Fibroblast of lung (primary cell): ENCODE data around the gene FAM83E. TPM values are rescaled to one million over a fixed set of nuclear protein-coding genes. Genes with fewer than 3 reads are reported as not detected.

Experiments
- DNase-seq, 2 donors: peaks; one replicate each; pipeline versions ENCODE4 v3.0.0 to v3.0.0-alpha.2; 2010; ENCODE audit warnings: low read depth in 2 of 2
- H2AFZ ChIP-seq: 2 replicates; pipeline ENCODE4 v1.5.1; 2012; ENCODE audit warnings: low read length, control low read depth, inconsistent platforms
- H3K27ac ChIP-seq: 2 replicates; pipeline ENCODE4 v1.5.1; 2011; ENCODE audit warnings: low read length, control low read depth; ENCODE audit not compliant: insufficient read depth
- H3K27me3 ChIP-seq: 2 replicates; pipeline ENCODE4 v1.5.1; 2011; ENCODE audit warnings: mild to moderate bottlenecking, low read length; ENCODE audit not compliant: control insufficient read depth, insufficient read depth
- H3K36me3 ChIP-seq: 2 replicates; pipeline ENCODE4 v1.5.1; 2011; ENCODE audit warnings: low read length; ENCODE audit not compliant: control insufficient read depth, insufficient read depth
- H3K4me1 ChIP-seq: 2 replicates; pipeline ENCODE4 v1.5.1; 2011; ENCODE audit warnings: low read length; ENCODE audit not compliant: control insufficient read depth, insufficient read depth; ENCODE audit errors: extremely low read depth
- H3K4me2 ChIP-seq: 2 replicates; pipeline ENCODE4 v1.5.1; 2011; ENCODE audit warnings: low read length, control low read depth; ENCODE audit not compliant: insufficient read depth; ENCODE audit errors: extremely low read depth
- H3K4me3 ChIP-seq, 4 experiments: fragments of 200-600 bp in 1 of 4; sonication (generic) in 1 of 4; replicated peaks in 1 of 4; 2 replicates each; pipeline ENCODE4 v1.5.1; 2011 to 2016; ENCODE audit warnings: low read length in 4 of 4, low read depth in 3 of 4, mild to moderate bottlenecking in 3 of 4, control low read depth in 2 of 4, inconsistent platforms in 1 of 4, mixed read lengths in 1 of 4; ENCODE audit not compliant: insufficient read depth in 1 of 4; ENCODE audit errors: control extremely low read depth in 1 of 4
- H3K79me2 ChIP-seq: 2 replicates; pipeline ENCODE4 v1.5.1; 2012; ENCODE audit warnings: mild to moderate bottlenecking, low read length, inconsistent platforms; ENCODE audit not compliant: control insufficient read depth, insufficient read depth
- H3K9ac ChIP-seq: 2 replicates; pipeline ENCODE4 v1.5.1; 2011; ENCODE audit warnings: mild to moderate bottlenecking, low read length, control low read depth; ENCODE audit not compliant: insufficient read depth
- H3K9me3 ChIP-seq: 2 replicates; pipeline ENCODE4 v1.5.1; 2012; ENCODE audit warnings: low read depth, low read length; ENCODE audit not compliant: control insufficient read depth, insufficient read depth
- H4K20me1 ChIP-seq: 2 replicates; pipeline ENCODE4 v1.5.1; 2011; ENCODE audit warnings: low read length; ENCODE audit not compliant: control insufficient read depth, insufficient read depth; ENCODE audit errors: extremely low read depth
- CTCF ChIP-seq, 2 donors: IDR thresholded peaks in 1 of 2; conservative IDR thresholded peaks in 1 of 2; 1 replicate in 1 of 2; 2 replicates in 1 of 2; pipeline ENCODE4 v1.5.1; 2011 to 2012; ENCODE audit warnings: low read length in 2 of 2, control low read depth in 1 of 2, inconsistent platforms in 1 of 2, low read depth in 1 of 2, mild to moderate bottlenecking in 1 of 2
- EZH2 ChIP-seq: IDR thresholded peaks from 2 replicates; pipeline ENCODE4 v1.5.1; 2012; ENCODE audit warnings: low read length, control low read depth, mild to moderate bottlenecking; ENCODE audit errors: missing control alignments
- polyA plus RNA-seq, 2 donors: library from polyadenylated mRNA; depleted of rRNA in 1 of 2; stranded (reverse) in 1 of 2; unstranded in 1 of 2; fragments of >200 nt; gene quantifications; 2 replicates each; pipeline ENCODE4 v1.2.1, GENCODE V29; 2011 to 2012; ENCODE audit warnings: missing spikeins in 1 of 2
- total RNA-seq: library from RNA; depleted of rRNA; stranded (reverse); fragments of >200 nt; gene quantifications from 2 replicates; pipeline ENCODE4 v1.2.1, GENCODE V29; 2014

The FAM83E gene
- total and polyA plus RNA-seq, 2 donors (not counting 1 experiment from before 2014, with no cell fraction given), result 0.50 TPM; not detected in 1

- DNase-seq, result peak; percentile 97
- H3K4me3 ChIP-seq, result peak overlapping the region; percentile 48 to 77 (median 55)
- peak overlapping the region; percentile 59 for H3K9ac ChIP-seq
- H2AFZ ChIP-seq, result peak overlapping the region; percentile 85
- H3K79me2 ChIP-seq, result peaks cover 2% of the 10 kb centered on the region
- peak overlapping the region; percentile 67 for H3K27ac ChIP-seq
- no peaks in the 10 kb centered on the region for H3K27me3 ChIP-seq
- H3K9me3 ChIP-seq, result no peaks in the 10 kb centered on the region
- H4K20me1 ChIP-seq, result no peaks in the 10 kb centered on the region
- H3K4me1 ChIP-seq, result peaks cover 7% of the 10 kb centered on the region
- H3K4me2 ChIP-seq, result peak overlapping the region; percentile 97
- peaks cover 2% of the 10 kb centered on the region for H3K36me3 ChIP-seq
- TF ChIP-seq EZH2 (no peak), CTCF (conservative IDR thresholded peaks at IDR 0.05 in 1 of 2, IDR thresholded peaks at IDR 0.05 in 1 of 2; ENCODE audit: low read depth in 1 of 2, low read length in 2 of 2) (no peak)
These were observed 9.3 kb upstream of the FAM83E start for GRCh38 chr19:48624067-48624594.

GRCh38 chr19:48623556-48624066, 8.7 kb upstream of the FAM83E start:
- no peak for DNase-seq
- Histone ChIP-seq H3K9ac (peak overlapping the region; percentile 44), H3K4me2 (peak overlapping the region; percentile 97), H4K20me1 (no peaks in the 10 kb centered on the region), H2AFZ (peak overlapping the region; percentile 85), H3K9me3 (no peaks in the 10 kb centered on the region), H3K4me3 (peak overlapping the region; percentile 38 to 77 (median 48)), H3K36me3 (peaks cover 2% of the 10 kb centered on the region), H3K27me3 (no peaks in the 10 kb centered on the region), H3K27ac (peak overlapping the region; percentile 67), H3K4me1 (peaks cover 7% of the 10 kb centered on the region), H3K79me2 (peaks cover 6% of the 10 kb centered on the region)
- no peak for TF ChIP-seq CTCF (conservative IDR thresholded peaks at IDR 0.05 in 1 of 2, IDR thresholded peaks at IDR 0.05 in 1 of 2; ENCODE audit: low read depth in 1 of 2, low read length in 2 of 2)
- no peak for TF ChIP-seq EZH2

GRCh38 chr19:48619692-48620585, 5.1 kb upstream of the FAM83E start:
- H3K36me3 ChIP-seq, result peaks cover 25% of the 10 kb centered on the region
- H3K4me2 ChIP-seq, result peak overlapping the region; percentile 94
- H3K9me3 ChIP-seq, result no peaks in the 10 kb centered on the region
- H3K27me3 ChIP-seq, result no peaks in the 10 kb centered on the region
- no peak for TF ChIP-seq EZH2
- no peak for TF ChIP-seq CTCF (conservative IDR thresholded peaks at IDR 0.05 in 1 of 2, IDR thresholded peaks at IDR 0.05 in 1 of 2; ENCODE audit: low read depth in 1 of 2, low read length in 2 of 2)
- peaks cover 2% of the 10 kb centered on the region for H4K20me1 ChIP-seq
- H3K27ac ChIP-seq, result peak overlapping the region; percentile 88
- peak overlapping the region; percentile 78 for H3K9ac ChIP-seq
- H2AFZ ChIP-seq, result peak overlapping the region; percentile 65
- peak overlapping the region; percentile 58 to 94 (median 72) for H3K4me3 ChIP-seq
- peaks cover 37% of the 10 kb centered on the region for H3K79me2 ChIP-seq
- peak in 1 of 2 donors; percentile 48 for DNase-seq
- H3K4me1 ChIP-seq, result peaks cover 19% of the 10 kb centered on the region
